ENCODE data around the gene DNA2.
A peak's percentile ranks its signal among the peaks of the same experiment; 100 is the strongest.

Gene DNA2

DNA sequence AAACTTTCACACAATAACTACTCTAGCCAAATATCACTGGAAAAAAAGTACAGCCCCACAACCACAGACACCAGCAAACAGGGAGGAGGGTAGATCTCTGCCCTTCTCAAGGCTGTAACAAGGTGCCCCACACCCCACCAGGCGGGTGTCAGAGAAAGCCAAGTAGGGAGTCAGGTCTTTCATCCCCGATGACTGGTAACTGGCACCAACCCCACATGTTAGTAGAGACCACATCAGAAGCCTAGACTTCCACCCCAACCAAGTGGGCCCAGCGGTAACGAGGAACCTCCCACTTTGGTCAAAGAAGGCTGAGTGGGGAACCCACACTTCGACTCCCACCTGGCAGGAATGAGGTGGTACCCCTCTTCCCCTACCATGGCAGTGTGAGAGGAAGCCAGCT, 48.3 kb downstream of the DNA2 start:
- no peak for TF ChIP-seq TAF1 (IDR thresholded peaks at IDR 0.05; ENCODE audit: borderline replicate concordance, insufficient read depth, low read length)
- no peak for TF ChIP-seq FOXP2 (optimal IDR thresholded peaks at IDR 0.05; ENCODE audit: borderline replicate concordance, extremely low read depth, extremely low read length, insufficient read depth)
- TF ChIP-seq SIN3A (IDR thresholded peaks at IDR 0.05; ENCODE audit: borderline replicate concordance, insufficient read depth, low read length) = no peak
- TF ChIP-seq POLR2AphosphoS5 (IDR thresholded peaks at IDR 0.05; ENCODE audit: low read depth, low read length) = no peak
- TF ChIP-seq, protein P1, sequence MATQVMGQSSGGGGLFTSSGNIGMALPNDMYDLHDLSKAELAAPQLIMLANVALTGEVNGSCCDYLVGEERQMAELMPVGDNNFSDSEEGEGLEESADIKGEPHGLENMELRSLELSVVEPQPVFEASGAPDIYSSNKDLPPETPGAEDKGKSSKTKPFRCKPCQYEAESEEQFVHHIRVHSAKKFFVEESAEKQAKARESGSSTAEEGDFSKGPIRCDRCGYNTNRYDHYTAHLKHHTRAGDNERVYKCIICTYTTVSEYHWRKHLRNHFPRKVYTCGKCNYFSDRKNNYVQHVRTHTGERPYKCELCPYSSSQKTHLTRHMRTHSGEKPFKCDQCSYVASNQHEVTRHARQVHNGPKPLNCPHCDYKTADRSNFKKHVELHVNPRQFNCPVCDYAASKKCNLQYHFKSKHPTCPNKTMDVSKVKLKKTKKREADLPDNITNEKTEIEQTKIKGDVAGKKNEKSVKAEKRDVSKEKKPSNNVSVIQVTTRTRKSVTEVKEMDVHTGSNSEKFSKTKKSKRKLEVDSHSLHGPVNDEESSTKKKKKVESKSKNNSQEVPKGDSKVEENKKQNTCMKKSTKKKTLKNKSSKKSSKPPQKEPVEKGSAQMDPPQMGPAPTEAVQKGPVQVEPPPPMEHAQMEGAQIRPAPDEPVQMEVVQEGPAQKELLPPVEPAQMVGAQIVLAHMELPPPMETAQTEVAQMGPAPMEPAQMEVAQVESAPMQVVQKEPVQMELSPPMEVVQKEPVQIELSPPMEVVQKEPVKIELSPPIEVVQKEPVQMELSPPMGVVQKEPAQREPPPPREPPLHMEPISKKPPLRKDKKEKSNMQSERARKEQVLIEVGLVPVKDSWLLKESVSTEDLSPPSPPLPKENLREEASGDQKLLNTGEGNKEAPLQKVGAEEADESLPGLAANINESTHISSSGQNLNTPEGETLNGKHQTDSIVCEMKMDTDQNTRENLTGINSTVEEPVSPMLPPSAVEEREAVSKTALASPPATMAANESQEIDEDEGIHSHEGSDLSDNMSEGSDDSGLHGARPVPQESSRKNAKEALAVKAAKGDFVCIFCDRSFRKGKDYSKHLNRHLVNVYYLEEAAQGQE (IDR thresholded peaks at IDR 0.05; ENCODE audit: insufficient read depth in 1 of 2, low read depth in 2 of 2, low read length in 2 of 2) = no peak

DNA sequence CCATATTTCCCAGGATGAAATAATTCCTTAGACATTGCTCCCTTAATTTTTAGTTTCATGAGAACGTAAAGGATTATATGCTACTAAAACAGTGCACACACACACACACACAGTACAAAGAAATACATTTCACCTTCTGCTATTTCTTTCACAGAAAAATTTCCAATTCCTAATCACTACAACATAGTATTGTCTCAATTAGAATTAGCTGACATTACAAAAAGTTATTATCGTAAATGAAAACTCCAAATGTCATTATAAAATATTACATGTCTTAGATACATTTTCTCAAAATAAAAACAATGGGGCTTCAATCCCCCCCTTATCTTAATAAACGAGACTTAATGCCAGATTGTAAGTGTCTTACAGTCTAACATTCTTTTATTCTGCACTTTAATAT, 52.4 kb downstream of the DNA2 start:
- no peak for TF ChIP-seq POLR2AphosphoS5 (IDR thresholded peaks at IDR 0.05; ENCODE audit: low read depth, low read length)

DNA sequence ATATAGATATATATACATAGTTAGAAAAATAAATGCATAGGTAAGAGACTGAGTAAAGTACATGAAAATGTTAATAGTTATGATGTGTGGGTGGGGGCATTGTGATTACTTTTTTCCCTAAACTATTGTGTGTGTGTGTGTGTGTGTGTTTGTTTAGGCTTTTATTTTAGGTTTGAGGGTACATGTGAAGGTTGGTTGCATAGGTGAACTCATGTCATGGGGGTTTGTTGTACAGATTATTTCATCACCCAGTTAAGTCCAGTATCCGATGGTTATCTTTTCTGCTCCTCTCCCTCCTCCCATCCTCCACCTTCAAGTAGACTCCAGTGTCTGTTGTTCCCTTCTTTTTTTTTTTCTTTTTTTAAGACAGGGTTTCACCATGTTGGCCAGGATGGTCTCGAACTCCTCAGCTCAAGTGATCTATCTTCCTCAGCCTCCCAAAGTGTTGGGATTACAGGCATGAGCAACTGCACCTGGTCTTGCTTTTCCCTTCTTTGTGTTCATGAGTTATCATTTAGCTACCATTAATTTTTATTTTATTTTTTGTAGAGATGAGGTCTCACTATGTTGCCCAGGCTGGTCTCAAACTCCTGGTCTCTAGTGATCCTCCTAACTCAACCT, 62.8 kb downstream of the DNA2 start:
- TF ChIP-seq TAF1 (IDR thresholded peaks at IDR 0.05; ENCODE audit: borderline replicate concordance, insufficient read depth, low read length) = no peak
- no peak for TF ChIP-seq FOXP2 (optimal IDR thresholded peaks at IDR 0.05; ENCODE audit: borderline replicate concordance, extremely low read depth, extremely low read length, insufficient read depth)
- TF ChIP-seq, protein P1 (IDR thresholded peaks at IDR 0.05; ENCODE audit: insufficient read depth in 1 of 2, low read depth in 2 of 2, low read length in 2 of 2) = no peak
- no peak for TF ChIP-seq SIN3A (IDR thresholded peaks at IDR 0.05; ENCODE audit: borderline replicate concordance, insufficient read depth, low read length)
- TF ChIP-seq POLR2AphosphoS5 (IDR thresholded peaks at IDR 0.05; ENCODE audit: low read depth, low read length) = no peak

DNA sequence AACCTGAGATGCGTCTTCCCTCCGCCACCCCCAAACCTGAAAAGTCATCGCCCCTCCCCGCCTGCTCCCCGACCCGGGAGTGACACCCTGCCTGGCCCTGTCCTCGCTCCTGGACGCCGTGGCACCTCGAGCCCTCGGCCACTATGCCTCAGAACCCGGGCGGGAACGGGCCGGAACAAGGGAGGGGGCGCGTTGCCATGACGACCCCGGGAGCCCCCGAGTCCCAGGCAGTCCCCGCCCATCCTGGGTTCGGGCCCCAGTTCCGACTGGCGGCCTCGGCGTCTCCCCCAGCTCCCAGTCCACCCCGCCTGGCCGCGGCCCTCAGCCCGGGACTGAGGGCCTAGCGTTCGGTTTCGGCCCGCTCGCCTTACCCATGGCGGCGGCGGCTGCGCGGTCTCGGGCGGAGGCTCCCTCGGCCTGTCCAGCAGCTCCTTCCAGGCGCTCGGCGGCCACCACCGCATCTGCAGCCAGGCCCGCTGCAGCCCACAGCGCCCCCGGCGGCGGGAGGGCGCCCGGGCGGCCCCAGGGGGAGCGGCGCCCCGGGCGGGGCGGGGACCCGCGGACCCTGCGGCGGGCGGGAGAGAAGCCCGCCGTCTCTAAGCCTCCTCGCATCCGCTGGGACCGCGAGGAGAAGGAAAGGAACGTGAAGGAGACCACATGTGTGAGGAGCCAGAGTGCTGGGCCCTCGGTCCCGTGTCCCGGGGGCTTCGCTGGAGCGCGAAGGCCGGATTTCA, 64.8 kb downstream of the DNA2 start, which contains the start of gene RUFY2:
TSS of gene RUFY2 (minus strand) at position 463 of the 734 bp plus-strand sequence. CDS start at position 375, 88 bp downstream.
- TF ChIP-seq, protein P1 (IDR thresholded peaks at IDR 0.05; ENCODE audit: insufficient read depth in 1 of 2, low read depth in 2 of 2, low read length in 2 of 2) = no peak
- peak; percentile 55; the same call in 1 of the 2 replicates for TF ChIP-seq POLR2AphosphoS5 (IDR thresholded peaks at IDR 0.05; ENCODE audit: low read depth, low read length)
- TF ChIP-seq TAF1 (IDR thresholded peaks at IDR 0.05; ENCODE audit: borderline replicate concordance, insufficient read depth, low read length) = peak; percentile 59; the same call in 1 of the 2 replicates
- TF ChIP-seq FOXP2 (optimal IDR thresholded peaks at IDR 0.05; ENCODE audit: borderline replicate concordance, extremely low read depth, extremely low read length, insufficient read depth) = peak; percentile 87

DNA sequence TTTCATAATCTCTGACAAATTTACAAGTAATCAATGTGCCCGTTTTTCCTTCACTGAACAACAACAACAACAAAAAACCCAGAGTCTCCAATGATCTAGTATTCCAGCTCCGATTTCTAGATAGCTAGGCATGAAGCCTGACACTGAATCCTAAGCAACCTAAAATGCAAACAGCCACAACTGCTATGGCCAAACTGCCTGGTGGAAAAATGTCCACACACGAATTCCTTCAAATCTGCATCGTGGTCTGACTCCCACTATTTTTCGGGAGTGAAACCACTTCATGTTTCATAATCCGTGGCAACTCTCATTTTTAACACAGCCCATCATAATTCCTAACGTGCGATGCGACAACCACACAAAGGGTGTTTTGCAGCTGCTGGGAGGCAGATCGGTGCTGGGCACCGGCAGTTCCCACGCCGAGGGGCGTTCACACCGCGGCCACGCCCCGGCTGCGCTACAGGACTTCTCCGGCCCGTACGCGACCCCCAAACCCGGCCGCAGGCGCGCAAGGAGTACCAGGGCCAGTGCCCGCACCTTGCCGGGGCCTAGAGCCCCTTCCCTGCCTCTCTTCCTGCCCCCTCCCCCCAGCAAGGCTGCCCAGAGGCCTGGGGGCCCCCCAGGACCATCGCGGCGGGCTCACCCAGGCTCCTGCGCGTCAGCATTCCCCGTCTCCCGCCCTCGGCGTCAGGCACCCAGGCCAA, 65.5 kb downstream of the DNA2 start:
- TF ChIP-seq TAF1 (IDR thresholded peaks at IDR 0.05; ENCODE audit: borderline replicate concordance, insufficient read depth, low read length) (no peak), POLR2AphosphoS5 (IDR thresholded peaks at IDR 0.05; ENCODE audit: low read depth, low read length) (peak; percentile 22; the same call in 1 of the 2 replicates), FOXP2 (optimal IDR thresholded peaks at IDR 0.05; ENCODE audit: borderline replicate concordance, extremely low read depth, extremely low read length, insufficient read depth) (no peak), SIN3A (IDR thresholded peaks at IDR 0.05; ENCODE audit: borderline replicate concordance, insufficient read depth, low read length) (no peak)
- TF ChIP-seq, protein P1 (IDR thresholded peaks at IDR 0.05; ENCODE audit: insufficient read depth in 1 of 2, low read depth in 2 of 2, low read length in 2 of 2) = no peak
